Upper lobe of right lung (tissue), 1 donor: ENCODE data around the gene ARMC8. TPM values are rescaled to one million over a fixed set of nuclear protein-coding genes. Genes with fewer than 3 reads are reported as not detected.

ENCODE experiments used
- ATAC-seq: fragments of 200-7000 bp; cut with Tn5 transposase; one replicate; pipeline ENCODE4 v1.9.1; 2020; ENCODE audit warnings: mild to moderate bottlenecking, moderate library complexity
- DNase-seq: peaks from one replicate; pipeline ENCODE4 v3.0.0-alpha.2; 2020
- H3K27ac ChIP-seq: fragments of 200-600 bp; one replicate; pipeline ENCODE4 v1.8.0; 2022
- H3K27me3 ChIP-seq: fragments of 200-600 bp; one replicate; pipeline ENCODE4 v1.8.0; 2022; ENCODE audit warnings: mild to moderate bottlenecking
- H3K36me3 ChIP-seq: fragments of 200-600 bp; one replicate; pipeline ENCODE4 v1.8.0; 2022
- H3K4me1 ChIP-seq: fragments of 200-600 bp; one replicate; pipeline ENCODE4 v1.8.0; 2022
- H3K4me3 ChIP-seq: fragments of 200-600 bp; one replicate; pipeline ENCODE4 v1.8.0; 2022; ENCODE audit warnings: mild to moderate bottlenecking
- H3K9me3 ChIP-seq: fragments of 200-600 bp; one replicate; pipeline ENCODE4 v1.8.0; 2022
- CTCF ChIP-seq: fragments of 200-600 bp; IDR thresholded peaks from one replicate; pipeline ENCODE4 v1.8.0; 2022; ENCODE audit warnings: antibody characterized with exemption
- intact Hi-C: fragments of 100-400 bp; cut with DNase I; formaldehyde crosslinking; loops from one replicate; pipeline ENCODE4 v1.11.0; 2022
- total RNA-seq: library from RNA; stranded (reverse); fragmentation: NEBNext Ultra II Directional; extraction: Animal tissue kit (Norgen Biotek cat#: 25700); gene quantifications from one replicate; pipeline ENCODE4 v1.2.1, GENCODE V29; 2021
- donor health status: DM: no; HTN: yes; CAD: no; lungs with severe emphysema.

The ARMC8 gene
- total RNA-seq, 1 donor from 2014 or later = 50.3 TPM

GRCh38 chr3:138222131-138222941 lies 35.2 kb downstream of the ARMC8 start:
- ATAC-seq (no peak), DNase-seq (no peak)
- TF ChIP-seq CTCF = no peak
- intact Hi-C loops = no loop called here
- Histone ChIP-seq H3K36me3 (peaks cover 48% of the 10 kb centered on the region), H3K9me3 (no peaks in the 10 kb centered on the region), H3K4me3 (no peak overlapping the region), H3K4me1 (peaks cover 20% of the 10 kb centered on the region), H3K27me3 (no peaks in the 10 kb centered on the region), H3K27ac (peak overlapping the region; percentile 47)

- H3K27me3 ChIP-seq = no peaks in the 10 kb centered on the region
- intact Hi-C loops = no loop called here
- peaks cover 20% of the 10 kb centered on the region for H3K4me1 ChIP-seq
- TF ChIP-seq CTCF = no peak
- no peak overlapping the region for H3K4me3 ChIP-seq
- no peak for ATAC-seq
- H3K9me3 ChIP-seq = no peaks in the 10 kb centered on the region
- peaks cover 54% of the 10 kb centered on the region for H3K36me3 ChIP-seq
- DNase-seq = no peak
- H3K27ac ChIP-seq = peak overlapping the region; percentile 15
These were observed 35.8 kb downstream of the ARMC8 start for GRCh38 chr3:138222942-138223287.

GRCh38 chr3:138227650-138228049 lies 40.5 kb downstream of the ARMC8 start:
- DNase-seq = no peak
- intact Hi-C loops = no loop called here
- TF ChIP-seq CTCF = no peak
- no peak overlapping the region for H3K4me3 ChIP-seq
- peaks cover under 1% of the 10 kb centered on the region for H3K4me1 ChIP-seq
- H3K9me3 ChIP-seq = no peaks in the 10 kb centered on the region
- no peak overlapping the region for H3K27ac ChIP-seq
- no peaks in the 10 kb centered on the region for H3K27me3 ChIP-seq
- H3K36me3 ChIP-seq = peaks cover 91% of the 10 kb centered on the region
- ATAC-seq = no peak

GRCh38 chr3:138230525-138230924 lies 43.4 kb downstream of the ARMC8 start:
- Histone ChIP-seq H3K4me1 (no peaks in the 10 kb centered on the region), H3K4me3 (no peak overlapping the region), H3K9me3 (no peaks in the 10 kb centered on the region), H3K27me3 (no peaks in the 10 kb centered on the region), H3K36me3 (peaks cover 81% of the 10 kb centered on the region), H3K27ac (no peak overlapping the region)
- no peak for ATAC-seq
- no peak for TF ChIP-seq CTCF
- intact Hi-C loops = no loop called here
- DNase-seq = no peak

GRCh38 chr3:138232705-138233364 lies 45.7 kb downstream of the ARMC8 start:
- Histone ChIP-seq H3K27ac (no peak overlapping the region), H3K36me3 (peaks cover 83% of the 10 kb centered on the region), H3K4me3 (no peak overlapping the region), H3K9me3 (no peaks in the 10 kb centered on the region), H3K27me3 (no peaks in the 10 kb centered on the region), H3K4me1 (no peaks in the 10 kb centered on the region)
- TF ChIP-seq CTCF = no peak
- DNase-seq (no peak), ATAC-seq (no peak)
- intact Hi-C loops = no loop called here
